Putamen (tissue), 1 donor: ENCODE measurements around the gene AMBRA1.

Experiments
- DNase-seq: peaks from one replicate; pipeline ENCODE4 v3.0.0-alpha.2; 2016; ENCODE audit warnings: low spot score

The AMBRA1 gene

DNA sequence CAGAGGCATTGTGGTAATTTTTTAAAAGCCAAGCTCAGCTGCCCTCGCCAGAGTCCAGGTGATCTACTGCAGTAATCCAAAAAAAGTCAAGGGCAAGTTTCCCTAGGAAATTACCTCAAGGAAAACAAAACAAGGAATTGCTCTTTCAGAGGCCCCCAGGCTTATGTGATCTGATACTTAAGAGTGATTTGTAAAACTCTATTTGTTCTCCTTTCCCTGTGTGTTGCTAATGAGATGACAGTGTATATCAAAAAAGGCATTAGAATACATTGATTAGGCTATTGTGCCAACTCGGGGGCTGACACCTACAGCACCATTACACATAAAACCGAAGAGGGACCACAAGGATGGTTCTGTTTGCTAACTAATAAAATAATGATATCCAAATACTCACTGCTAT, 157.7 kb downstream of the AMBRA1 start:
- no peak for DNase-seq

DNA sequence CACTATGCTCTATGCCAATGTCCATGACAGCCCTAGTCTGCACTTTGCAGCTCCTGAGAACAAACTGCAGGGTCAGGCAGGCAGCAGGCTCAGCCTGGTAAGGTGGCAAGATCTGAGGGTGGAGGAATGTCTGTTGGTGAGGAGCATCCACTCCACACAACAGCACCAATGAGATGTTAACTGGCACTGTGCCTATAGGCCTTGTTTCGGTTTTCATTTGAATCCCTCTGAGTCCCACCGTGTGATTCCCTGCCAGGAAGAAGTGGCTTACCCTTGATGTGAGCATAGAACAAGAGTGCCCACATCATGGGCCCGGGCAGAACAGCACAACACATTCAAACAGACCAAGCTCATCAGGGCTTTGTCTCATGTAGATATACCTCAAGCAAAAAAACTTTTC, 158.1 kb downstream of the AMBRA1 start:
- DNase-seq = no peak

DNA sequence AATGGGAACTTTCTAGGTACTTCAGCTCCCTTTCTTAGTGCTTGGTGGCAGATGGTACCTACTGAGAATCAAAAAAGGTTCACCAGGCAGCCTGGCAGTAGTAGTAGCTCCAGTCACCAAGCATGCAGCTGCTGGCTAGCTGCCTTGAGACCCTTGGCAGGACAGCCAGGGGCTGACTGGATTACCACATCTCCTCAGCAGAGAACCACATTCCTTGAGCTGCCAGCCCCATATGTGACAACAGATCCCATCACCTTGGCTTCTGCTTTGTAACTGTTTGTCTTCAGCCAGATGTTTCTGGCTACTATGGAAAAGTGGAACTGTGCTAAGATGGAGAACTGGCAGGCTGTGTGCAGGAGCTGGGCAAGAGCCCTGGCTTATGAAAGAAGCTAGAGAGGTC, 162.6 kb downstream of the AMBRA1 start:
- no peak for DNase-seq

DNA sequence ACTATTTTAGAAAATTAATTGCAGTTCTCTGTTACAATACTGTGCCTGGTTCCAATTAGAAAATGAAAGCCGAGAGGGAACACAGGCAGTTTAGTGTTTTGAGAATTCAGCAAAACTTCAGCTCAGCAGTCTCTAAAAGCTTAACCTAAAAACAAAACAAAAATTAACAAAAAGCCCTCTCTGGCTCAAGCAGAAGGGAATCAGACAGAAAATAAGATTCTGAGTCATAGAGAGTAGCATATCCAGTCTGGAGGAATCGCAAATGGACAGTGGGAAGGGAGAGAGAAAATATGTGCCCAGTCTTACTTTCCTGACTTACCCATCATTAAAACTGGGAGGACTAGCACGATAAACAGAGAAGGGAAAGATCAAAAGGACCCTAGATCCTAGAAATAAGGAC, 164.1 kb downstream of the AMBRA1 start:
- DNase-seq = no peak

DNA sequence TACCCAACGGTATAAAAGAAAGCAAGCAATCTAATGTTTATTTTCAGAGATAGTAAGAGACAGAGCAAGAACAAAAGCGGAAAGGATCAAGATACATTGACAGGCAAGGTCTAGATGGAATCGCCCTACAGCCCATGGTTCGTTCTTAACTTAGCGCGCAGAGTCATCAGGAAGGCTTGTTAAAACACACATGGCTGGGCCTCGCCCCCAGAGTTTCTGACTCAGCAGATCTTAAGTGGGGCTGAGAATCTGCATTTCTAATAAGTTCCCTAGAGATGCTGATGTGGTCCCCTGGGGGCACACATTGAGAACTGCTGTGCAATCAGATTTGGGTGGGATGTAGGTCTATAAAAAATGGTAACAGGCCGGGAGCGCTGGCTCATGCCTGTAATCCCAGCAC, 166.5 kb downstream of the AMBRA1 start:
- peak; percentile 34 for DNase-seq

DNA sequence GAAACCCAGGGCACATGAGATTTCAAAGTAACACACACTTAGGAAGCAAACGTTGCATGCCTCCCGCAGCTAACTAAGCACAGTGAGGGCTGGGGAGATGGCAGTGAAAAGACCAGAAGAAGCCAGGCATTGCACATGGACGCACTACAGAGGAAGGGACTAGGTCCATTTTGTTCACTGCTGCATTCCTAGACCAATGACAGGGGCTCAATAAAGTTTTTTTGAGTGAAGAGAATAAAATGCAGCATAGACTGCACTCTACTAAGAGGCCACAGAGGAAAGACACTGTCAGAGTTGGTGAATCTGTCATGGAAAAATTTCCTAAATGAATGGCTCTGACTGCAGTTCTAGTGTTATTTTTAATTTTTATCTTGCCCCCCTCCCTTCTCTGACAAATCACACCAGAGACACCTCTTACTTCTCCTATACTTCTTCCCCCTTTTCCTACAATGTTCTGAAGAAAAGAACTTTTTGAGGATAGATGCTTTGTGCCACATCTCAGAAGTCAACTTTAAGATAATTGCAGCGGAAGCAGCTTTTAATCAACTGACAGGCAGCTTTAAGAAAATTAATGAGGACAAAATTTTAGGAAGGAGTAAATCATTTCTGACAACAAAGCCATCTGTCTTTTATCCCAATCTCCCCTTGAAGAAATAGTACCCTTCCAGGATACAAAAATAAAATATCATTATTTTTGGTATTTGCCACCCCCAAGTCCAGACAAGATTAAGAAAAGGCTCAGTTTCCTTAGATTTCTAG, 167.4 kb downstream of the AMBRA1 start:
- DNase-seq = no peak

DNA sequence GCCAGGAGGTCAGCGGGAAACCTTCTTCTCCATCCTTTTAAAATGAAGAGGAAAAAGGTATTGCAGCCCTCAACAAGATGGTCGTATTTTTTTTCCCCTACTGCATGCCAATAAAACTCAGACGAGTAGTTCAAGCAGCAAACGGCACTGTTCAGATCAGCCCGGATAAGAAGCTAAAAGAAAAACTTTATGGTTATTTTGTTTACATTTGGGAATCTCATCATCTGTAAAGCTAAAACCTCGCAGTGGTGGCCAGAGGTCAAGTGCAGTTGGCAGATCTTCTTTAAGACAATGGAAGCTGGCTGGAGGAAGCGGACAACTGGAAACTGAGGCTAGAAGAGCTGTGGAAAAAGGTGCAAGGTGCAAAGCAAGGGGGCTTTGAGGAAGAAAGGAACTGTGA, 171.2 kb downstream of the AMBRA1 start:
- no peak for DNase-seq

DNA sequence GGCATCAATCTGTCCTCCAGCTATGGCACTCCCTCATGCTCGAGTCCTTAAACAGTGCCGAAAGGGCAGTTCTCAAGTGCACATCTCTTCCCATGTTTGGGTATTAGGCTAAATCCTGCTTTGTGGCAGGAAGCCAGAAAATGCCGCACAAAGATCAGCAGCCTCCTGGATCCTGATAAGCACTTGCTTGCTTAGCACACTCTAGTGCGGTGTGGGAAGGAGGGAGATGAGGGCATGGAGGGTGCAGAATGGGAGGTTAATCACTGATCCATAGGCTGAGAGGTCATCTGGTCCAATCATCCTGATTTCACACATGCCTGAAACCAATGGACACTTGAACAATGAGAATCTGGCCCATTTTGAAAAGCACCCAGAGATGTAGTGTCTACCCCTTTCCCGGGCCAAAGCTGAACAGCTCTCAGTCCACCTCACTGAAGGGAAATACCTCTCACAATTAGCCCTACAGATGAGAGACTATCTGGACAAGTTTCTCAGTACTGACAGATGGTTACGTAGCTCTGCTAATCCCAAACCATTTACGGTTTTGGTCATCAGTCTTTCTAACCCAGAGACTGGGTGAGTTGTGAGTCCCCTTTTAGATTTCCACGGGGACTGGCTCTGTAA, 172.5 kb downstream of the AMBRA1 start:
- DNase-seq = no peak

DNA sequence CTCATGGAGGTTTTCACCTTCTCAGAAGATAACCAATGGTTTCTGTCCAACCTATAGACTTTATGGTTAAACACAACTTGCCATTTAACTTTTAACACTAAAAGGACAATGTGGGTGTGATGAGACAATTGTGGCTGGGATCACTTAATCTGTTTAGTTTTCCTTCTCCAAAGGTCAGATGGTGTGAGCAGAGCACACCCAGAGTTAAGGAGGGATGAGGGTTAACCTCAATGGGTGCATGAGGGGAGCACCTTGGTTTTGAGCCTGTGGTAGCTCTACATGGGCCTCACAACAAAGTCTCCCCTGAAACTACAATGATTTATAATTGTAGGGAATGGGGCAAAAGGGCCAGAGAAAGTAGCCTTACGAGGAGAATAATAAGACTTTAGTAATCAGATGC, 173.3 kb downstream of the AMBRA1 start:
- DNase-seq = no peak

DNA sequence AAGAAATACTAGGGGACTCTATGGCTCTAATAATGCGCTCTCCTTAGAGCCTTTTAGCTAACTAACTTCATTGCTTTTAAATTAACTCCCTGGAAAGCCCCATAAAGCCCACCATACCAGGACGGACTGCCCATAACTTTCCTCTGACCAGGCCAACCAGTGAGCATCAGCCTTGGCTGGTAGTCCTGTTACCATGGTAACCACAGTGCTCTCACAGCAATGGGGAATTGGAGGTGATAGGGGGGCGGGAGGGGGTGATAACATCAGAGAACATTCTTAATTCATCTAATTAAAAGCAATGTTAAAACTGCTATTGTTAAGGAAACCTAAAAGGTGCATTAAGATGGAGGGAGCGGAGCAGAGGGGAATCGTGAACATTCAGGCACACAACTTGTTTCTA, 175.1 kb downstream of the AMBRA1 start:
- no peak for DNase-seq

DNA sequence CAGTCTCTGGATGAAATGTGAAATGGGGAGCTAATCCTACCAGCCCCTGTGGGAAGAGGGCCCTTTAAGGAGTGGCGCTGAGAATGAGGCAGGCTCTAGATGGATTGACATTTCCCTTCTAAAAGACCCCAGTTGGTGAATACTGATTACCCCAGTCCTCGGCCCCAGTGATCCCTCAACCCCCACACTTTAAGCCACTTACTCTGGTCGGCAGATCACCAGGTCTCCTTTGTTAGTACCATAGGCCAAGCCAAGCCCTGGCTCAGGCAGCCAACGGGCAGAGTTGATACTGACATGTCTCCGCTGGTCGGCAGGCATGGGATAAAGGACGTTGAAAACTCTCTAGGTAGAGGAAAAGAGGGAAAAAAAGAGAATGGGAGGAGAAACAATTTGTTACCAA, 176.1 kb downstream of the AMBRA1 start:
- DNase-seq = no peak

DNA sequence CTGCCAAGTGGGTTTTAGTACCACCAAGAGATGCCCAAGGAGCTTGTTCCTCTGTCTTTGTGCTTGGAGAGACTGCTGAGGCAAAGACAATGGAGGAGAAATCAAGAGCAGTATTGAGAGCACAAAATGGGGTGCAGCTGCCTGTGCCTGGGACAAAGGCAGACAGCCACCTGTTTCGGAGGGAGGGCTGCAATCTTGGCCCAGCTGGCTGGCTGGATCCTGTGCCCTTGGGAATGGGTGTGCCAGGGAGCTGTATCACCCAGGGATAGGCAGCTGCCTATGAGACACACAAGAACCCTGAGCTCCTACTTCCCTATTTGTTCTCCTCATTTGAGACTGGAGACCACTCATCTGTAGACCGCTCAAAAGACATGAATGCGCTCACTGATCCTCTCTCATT, 178.9 kb downstream of the AMBRA1 start:
- no peak for DNase-seq

DNA sequence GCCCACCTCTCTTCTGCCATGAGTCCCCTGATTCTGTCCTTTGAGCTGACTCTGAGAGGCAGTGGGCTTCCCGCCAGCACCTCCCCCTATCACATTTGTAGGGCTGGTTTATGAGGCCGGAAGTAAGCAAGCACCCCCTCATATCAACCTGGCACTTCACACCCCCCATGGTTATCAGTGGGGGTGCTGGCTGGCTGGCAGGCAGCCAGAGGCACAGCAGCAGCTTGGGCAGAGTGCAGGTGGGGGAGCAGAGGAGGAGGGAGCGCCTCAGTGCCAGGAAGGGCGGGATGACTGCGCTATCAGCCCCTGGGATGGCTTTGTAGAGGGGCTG, 179.4 kb downstream of the AMBRA1 start:
- no peak for DNase-seq

DNA sequence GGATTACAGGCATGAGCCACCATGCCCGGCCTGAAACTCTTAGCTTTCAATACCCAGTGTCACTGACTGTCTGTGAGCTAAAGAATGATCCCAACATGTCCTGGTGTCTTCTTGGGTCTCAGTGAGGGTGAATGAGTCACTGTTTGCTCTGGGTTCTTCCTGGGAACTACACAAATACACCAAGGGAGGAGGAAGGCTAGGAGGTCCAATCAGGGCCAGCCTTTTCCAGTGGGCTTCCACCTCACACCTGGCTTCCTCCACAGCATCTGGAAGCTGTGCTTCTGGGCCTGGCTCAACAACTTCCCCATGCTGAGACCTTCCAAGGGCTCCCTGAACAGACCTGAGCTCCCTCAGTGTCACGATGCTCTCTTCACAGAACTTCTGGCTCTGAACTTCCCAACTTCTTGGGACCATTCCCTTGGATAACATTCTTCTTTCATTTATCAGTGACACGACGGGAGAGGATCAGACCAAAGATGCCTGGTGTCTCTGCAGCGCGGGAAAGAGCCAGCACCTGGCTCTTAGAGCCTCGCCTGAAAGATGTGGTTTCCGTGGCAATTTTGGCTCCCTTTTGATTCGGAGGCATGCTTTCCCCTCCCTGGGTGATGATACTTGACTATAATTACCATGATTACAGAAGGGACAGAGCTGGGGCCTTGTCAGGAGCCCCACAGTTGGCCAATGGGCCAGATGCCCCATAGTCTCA, 179.9 kb downstream of the AMBRA1 start:
- no peak for DNase-seq

DNA sequence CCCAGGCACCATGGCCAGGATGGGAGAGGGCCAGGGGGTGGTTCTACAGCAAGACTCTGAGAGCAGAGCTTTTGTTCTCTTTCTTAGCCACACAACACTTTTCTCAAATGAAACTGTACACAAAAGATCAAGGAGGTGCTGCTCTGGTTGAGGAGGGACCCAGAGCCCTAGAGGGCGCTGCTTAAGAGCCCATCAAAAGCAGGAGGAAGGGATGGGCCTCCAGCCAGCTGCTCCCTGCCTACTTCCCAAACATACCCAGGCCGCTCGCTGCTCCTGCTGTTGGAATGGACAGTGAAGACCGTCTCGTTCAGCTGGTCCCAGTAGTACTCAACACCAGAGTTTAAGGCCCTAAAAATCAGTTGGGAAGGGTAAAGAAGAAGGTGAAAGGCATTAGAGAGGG, 183.8 kb downstream of the AMBRA1 start:
- DNase-seq = no peak

DNA sequence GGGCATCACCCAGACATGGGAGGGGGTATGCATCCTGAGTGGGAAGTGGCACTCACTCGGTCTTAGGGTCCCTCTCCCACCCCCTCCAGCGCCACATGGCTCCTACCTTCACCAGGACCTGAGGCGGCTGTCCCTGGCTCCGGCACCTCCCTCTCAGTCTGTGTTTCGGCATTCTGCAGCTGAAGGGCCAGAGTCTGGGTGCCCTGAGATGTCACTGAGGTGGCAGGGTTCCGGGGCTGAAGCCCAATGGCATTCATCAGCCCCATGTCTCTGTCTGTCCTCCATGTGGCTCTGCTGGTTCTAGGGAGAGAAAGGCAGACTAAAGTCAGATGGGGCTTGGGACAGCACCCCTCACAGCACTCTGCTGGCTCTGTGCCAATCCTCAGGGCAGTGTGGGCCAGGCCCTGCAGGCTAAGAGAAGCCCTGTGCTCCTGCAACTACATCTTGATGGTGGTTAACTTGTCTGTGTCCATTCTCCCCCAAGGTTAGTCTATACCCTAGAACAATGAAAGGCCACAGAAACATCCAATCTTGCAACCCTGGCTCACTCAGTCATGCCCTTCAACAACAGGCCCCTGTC, 185.3 kb downstream of the AMBRA1 start:
- DNase-seq = no peak

DNA sequence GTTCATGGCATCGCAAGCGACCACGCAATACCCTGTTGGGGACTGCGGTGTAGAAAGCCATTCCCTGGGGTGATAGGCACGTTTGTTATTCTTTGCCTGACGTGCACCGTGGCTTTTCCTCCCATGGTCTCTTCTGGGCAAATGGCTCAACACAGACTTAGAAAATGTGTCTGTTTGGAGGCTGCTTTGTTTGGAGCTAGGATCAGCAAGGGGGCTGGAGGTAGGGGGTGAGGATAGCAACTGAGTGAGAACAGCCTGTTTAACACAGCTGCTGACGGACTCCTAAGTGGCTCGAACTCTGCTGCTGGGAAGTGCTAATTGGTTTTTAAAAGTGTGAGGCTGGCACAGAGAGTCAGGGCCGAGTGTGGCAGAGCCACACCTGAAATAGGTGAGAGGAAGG, 186.2 kb downstream of the AMBRA1 start:
- no peak for DNase-seq

DNA sequence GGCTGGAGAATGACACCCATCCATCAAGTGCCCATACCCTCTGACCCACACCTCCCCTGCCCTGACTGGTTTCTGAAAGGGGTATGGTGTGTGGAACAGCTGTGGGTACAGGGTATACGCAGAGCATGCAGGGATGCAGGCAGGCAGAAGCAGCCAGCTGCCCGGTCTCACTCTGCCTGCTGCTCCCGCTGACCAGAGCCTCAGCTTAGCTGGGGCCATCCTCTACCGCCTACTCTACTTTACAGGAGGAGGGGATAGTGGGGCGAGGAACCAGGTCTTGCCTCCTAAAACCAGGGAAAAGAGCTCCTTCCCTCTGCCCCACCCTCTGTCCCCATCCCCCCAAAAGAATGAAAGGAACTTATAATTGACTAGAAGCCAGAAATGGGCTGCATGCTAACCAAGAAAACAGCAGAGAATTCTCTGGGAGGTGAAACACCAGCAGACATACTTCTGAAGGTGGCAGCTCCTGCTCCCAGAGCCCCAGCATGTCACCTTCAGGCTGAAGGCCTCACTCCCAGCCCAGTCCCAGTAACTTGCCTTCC, 189.3 kb downstream of the AMBRA1 start:
- DNase-seq = no peak

DNA sequence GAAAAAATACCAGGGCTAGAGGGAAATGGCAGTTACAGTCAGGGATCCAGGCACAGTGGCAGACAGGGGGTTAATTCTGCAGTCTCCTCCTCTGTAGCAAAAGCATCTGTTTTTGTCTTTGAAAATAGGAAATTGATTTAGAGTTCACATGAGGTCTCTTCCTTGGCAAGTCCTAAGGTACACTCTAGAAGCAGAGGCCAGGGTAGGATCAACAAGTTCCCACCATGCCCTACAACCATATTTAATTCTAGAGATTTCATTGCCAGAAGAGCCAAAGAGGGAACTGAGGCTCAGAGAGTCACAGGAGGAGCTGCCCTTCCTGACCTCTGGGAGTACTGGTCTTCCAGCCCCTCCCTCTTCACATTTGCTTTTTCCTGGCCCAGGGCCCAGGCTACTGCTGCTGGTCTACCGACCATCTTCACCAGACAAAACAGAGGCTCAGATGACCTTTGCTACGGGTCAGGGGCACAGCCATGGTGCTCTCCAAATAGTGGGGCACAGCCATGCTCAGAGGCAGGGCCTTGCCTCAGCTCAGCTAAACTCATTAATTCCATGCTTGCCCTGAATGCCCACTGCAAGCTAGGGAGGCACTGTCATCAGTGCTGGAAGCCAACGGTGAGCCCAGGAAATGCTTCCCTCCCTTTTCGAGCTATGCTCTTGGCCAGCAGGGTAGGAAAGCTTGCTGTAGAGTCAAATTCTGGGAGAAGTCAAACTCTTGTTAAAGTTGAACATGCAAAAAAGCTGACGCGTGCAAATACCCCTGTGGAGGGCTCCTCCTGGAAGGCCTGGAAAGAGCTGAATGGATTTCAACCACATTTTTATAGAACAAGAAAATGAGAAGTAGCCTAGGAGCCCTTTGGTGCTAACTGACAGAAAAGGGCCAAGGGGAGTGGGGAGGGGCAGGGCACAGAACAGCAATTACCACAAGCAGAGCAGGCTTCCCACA, 190.6 kb downstream of the AMBRA1 start:
- no peak for DNase-seq

DNA sequence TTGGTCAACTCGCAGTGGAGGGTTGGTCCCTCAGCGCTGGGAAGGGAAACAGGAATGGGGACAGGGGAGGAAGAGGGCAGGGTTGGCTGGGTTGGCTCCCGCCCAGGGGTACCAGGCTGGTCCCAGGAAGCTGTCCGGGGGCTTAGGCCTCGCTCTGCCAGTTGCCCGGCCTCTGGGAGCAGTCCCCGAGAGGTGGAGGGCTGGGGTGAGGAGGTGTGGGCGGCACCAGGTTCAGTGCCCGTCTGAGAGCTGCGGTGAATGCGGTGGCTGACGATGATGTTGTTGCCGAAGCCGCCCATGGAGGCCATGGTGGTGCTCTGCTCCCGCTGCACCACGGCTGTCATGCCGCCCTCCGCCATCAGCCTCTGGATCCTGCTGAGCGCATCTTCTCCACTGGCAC, 196.3 kb downstream of the AMBRA1 start:
- no peak for DNase-seq

DNA sequence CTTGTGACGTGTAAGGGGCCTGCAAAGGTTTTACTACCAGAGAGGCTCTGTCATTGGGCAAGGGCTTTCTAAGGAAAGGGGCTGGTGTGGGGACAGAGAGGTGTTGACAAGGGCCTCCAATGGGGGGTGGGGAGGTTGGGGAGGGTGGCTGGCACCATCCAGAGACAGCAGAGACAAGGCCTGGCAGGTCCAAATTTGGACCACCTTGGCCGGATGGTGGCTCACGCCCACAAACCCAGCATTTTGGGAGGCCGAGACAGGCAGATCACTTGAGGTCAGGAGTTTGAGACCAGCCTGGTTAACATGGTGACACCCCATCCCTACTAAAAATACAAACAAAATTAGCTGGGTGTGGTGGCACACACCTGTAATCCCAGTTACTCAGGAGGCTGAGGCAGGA, 200.1 kb downstream of the AMBRA1 start:
- no peak for DNase-seq

DNA sequence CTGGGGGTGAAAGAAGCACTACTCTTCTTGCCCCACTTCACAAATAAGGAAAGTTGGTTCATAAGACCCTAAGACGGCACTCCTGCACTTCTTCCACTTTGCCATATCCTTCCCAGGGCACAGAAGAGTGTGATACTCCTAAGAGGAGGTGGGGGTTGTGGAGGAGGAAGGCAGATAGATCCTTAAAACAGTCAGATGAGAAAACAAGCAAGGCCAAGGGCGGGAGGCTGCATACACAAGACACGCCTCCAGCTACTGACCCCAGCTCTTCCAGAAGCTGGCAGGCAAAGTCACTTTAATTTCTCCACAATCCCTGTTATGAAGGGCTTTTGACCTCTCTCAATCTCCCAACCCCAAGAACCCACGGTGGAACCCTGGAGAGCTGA, 200.6 kb downstream of the AMBRA1 start:
- DNase-seq = no peak
